K562 (cell line): Measurements from ENCODE around the gene ARHGEF16. TPM values are rescaled to one million over a fixed set of nuclear protein-coding genes. Genes with fewer than 3 reads are reported as not detected.

Source experiments
- ATAC-seq: fragments of 200-7000 bp; cut with Tn5 transposase; 3 replicates; pipeline ENCODE4 v1.9.1; 2020; ENCODE audit warnings: moderate library complexity
- BruUV-seq: library from RNA; stranded (reverse); fragments of 400-500 nt; replicated peaks from 2 replicates; lab custom pipeline; 2021; lab: Mats Ljungman, UMichigan
- CTCF ChIA-PET: fragments of 300-600 bp; formaldehyde crosslinking; extraction: SDS; loops from one replicate; lab custom pipeline; 2021; ENCODE audit warnings: low intra/inter-chr PET ratio; lab: Yijun Ruan, JAX
- POLR2A ChIA-PET: fragments of 300-600, 350-650 bp; sonication (Branson Sonifier 250); formaldehyde crosslinking; extraction: SDS; loops from one replicate; lab custom pipeline; 2021; ENCODE audit warnings: antibody characterized with exemption, inconsistent platforms; lab: Yijun Ruan, JAX
- DNase-seq, 4 experiments: peaks; one replicate each; pipeline versions ENCODE4 v3.0.0 to v3.0.0-alpha.2; 2011 to 2018; ENCODE audit warnings: low spot score in 3 of 4, mixed read lengths in 3 of 4; ENCODE audit errors: extremely low read depth in 1 of 4
- FAIRE-seq: peaks from 2 replicates; lab custom pipeline; 2011; peaks lifted over from hg19 to GRCh38; lab: Jason Lieb, UNC
- H2AFZ ChIP-seq: 2 replicates; pipeline ENCODE4 v1.6.0; 2011; ENCODE audit warnings: low read depth, low read length, control low read depth, inconsistent platforms
- H3K27ac ChIP-seq: fragments of 200-600 bp; 3 replicates; pipeline ENCODE4 v1.8.0; 2011; ENCODE audit warnings: low read depth, mild to moderate bottlenecking, control low read depth, inconsistent platforms, low read length, moderate library complexity, mixed read lengths; ENCODE audit errors: extremely low read depth
- H3K27me3 ChIP-seq, 2 experiments: fragments of 300-600 bp in 1 of 2; 2 replicates in 1 of 2; 3 replicates in 1 of 2; pipeline versions ENCODE4 v1.6.0 to v1.8.0; 2011; ENCODE audit warnings: inconsistent platforms in 2 of 2, low read length in 2 of 2, mild to moderate bottlenecking in 1 of 2, mixed read lengths in 1 of 2, moderate library complexity in 1 of 2; ENCODE audit not compliant: control insufficient read depth in 2 of 2, insufficient read depth in 2 of 2
- H3K36me3 ChIP-seq: fragments of 300-600 bp; 3 replicates; pipeline ENCODE4 v1.8.0; 2011; ENCODE audit warnings: mild to moderate bottlenecking, low read length, inconsistent platforms; ENCODE audit not compliant: control insufficient read depth, insufficient read depth
- H3K4me1 ChIP-seq, 2 experiments: fragments of 200-600 bp in 1 of 2; replicated peaks in 1 of 2; 2 replicates in 1 of 2; 3 replicates in 1 of 2; pipeline versions ENCODE4 v1.5.1 to v1.8.0; 2011; ENCODE audit warnings: inconsistent platforms in 2 of 2, low read length in 2 of 2, mild to moderate bottlenecking in 1 of 2, mixed read lengths in 1 of 2, moderate library complexity in 1 of 2; ENCODE audit not compliant: control insufficient read depth in 2 of 2, insufficient read depth in 2 of 2
- H3K4me2 ChIP-seq: 2 replicates; pipeline ENCODE4 v1.6.1; 2011; ENCODE audit warnings: low read length, control low read depth, inconsistent platforms, mixed read lengths; ENCODE audit not compliant: insufficient read depth
- H3K4me3 ChIP-seq: fragments of 200-600 bp; sonication (generic), shearing (Covaris generic); 2 replicates; pipeline ENCODE4 v1.5.1; 2016; ENCODE audit warnings: control low read depth, inconsistent platforms
- H3K79me2 ChIP-seq: fragments of 200-600 bp; 3 replicates; pipeline ENCODE4 v1.8.0; 2011; ENCODE audit warnings: low read length, inconsistent platforms; ENCODE audit not compliant: control insufficient read depth, insufficient read depth
- H3K9ac ChIP-seq, 2 experiments: 2 replicates each; pipeline versions ENCODE4 v1.6.0 to v1.6.1; 2011; ENCODE audit warnings: low read depth in 2 of 2, low read length in 2 of 2, control low read depth in 1 of 2, inconsistent platforms in 1 of 2, mild to moderate bottlenecking in 1 of 2, mixed read lengths in 1 of 2; ENCODE audit not compliant: insufficient read depth in 1 of 2
- H3K9me1 ChIP-seq: one replicate; pipeline ENCODE4 v1.6.0; 2011; ENCODE audit warnings: inconsistent platforms, mild to moderate bottlenecking, low read length, moderate library complexity; ENCODE audit not compliant: control insufficient read depth, insufficient read depth
- H3K9me3 ChIP-seq: replicated peaks from 2 replicates; pipeline ENCODE4 v1.5.1; 2011; ENCODE audit warnings: low read depth, low read length, inconsistent platforms; ENCODE audit not compliant: control insufficient read depth, insufficient read depth
- H4K20me1 ChIP-seq: replicated peaks from 2 replicates; pipeline ENCODE4 v1.6.1; 2011; ENCODE audit warnings: low read length, inconsistent platforms, mixed read lengths; ENCODE audit not compliant: control insufficient read depth, insufficient read depth
- CBFA2T2 ChIP-seq: fragments of 450-650 bp; conservative IDR thresholded peaks from 2 replicates; pipeline ENCODE4 v1.6.1; 2017; ENCODE audit warnings: mild to moderate bottlenecking
- JUNB ChIP-seq: fragments of 450-650 bp; formaldehyde crosslinking; conservative IDR thresholded peaks from 2 replicates; pipeline ENCODE4 v1.4.0; 2020; ENCODE audit warnings: mild to moderate bottlenecking
- MCM7 ChIP-seq, 2 experiments: fragments of 450-650 bp; IDR thresholded peaks; 2 replicates each; pipeline ENCODE4 v1.6.1; 2016 to 2018
- MYNN ChIP-seq, 2 experiments: sonication (generic); formaldehyde crosslinking in 1 of 2; IDR thresholded peaks; 2 replicates each; pipeline versions ENCODE4 v1.5.0 to v1.6.1; 2016 to 2020; ENCODE audit warnings: antibody characterized with exemption in 1 of 2, missing genetic modification reagents in 1 of 2
- PHF8 ChIP-seq: fragments of 200-600 bp; sonication (generic); IDR thresholded peaks from 2 replicates; pipeline ENCODE4 v1.6.1; 2012; ENCODE audit warnings: mixed run types, mild to moderate bottlenecking, inconsistent platforms, low read length, moderate library complexity, borderline replicate concordance
- RCOR1 ChIP-seq, 2 experiments: IDR thresholded peaks; 2 replicates each; pipeline ENCODE4 v1.6.1; 2012; ENCODE audit warnings: low read depth in 2 of 2, low read length in 2 of 2, borderline replicate concordance in 1 of 2, improper control_type of control experiment in 1 of 2
- SPI1 ChIP-seq: IDR thresholded peaks from 2 replicates; pipeline ENCODE4 v1.6.1; 2011; ENCODE audit warnings: low read depth, low read length, control low read depth, borderline replicate concordance
- TBP ChIP-seq: optimal IDR thresholded peaks from 2 replicates; pipeline ENCODE3; 2011; ENCODE audit warnings: low read depth, low read length, improper control_type of control experiment
- U2AF1 ChIP-seq: fragments of 200-400 bp; formaldehyde crosslinking; optimal IDR thresholded peaks from 2 replicates; pipeline ENCODE3; 2017; ENCODE audit warnings: mild to moderate bottlenecking, low read depth, low read length, moderate library complexity
- WGBS: fragments of 100-300 bp; shearing (Covaris generic); methylation state at CpG from one replicate; pipeline ENCODE4 v1.1.6; 2016; ENCODE audit warnings: low coverage, mixed read lengths; ENCODE audit not compliant: insufficient coverage; ENCODE audit errors: missing lambda C conversion rate; 5-methylcytosine and 5-hydroxymethylcytosine counted together
- in situ Hi-C: fragments of 300-500 bp; cut with MboI; formaldehyde crosslinking; loops from 4 replicates; pipeline ENCODE4 v1.15.0; 2018; ENCODE audit warnings: inconsistent platforms, mixed read lengths
- intact Hi-C: fragments of 100-400 bp; cut with micrococcal nuclease; formaldehyde crosslinking; loops from 2 replicates; pipeline ENCODE4 v1.14.2; 2022
- polyA plus RNA-seq, 8 experiments: library from polyadenylated mRNA; depleted of rRNA in 4 of 8; stranded (reverse) in 5 of 8; unstranded in 3 of 8; fragments of >200 nt; fragmentation: Nextera tagmentation in 2 of 8; fragmentation: Illumina TruSeq in 1 of 8; extraction: Ambion mirVana in 2 of 8; extraction: Trizol in 1 of 8; gene quantifications; 2 replicates each; pipeline versions ENCODE4 v1.2.1 to v1.2.3, GENCODE V29; 2011 to 2014; ENCODE audit warnings: inconsistent platforms in 1 of 8, missing spikeins in 1 of 8
- total RNA-seq, 7 experiments: library from RNA; depleted of rRNA in 6 of 7; stranded (reverse); fragments of >200 nt in 6 of 7; fragmentation: Illumina TruSeq in 2 of 7; extraction: Trizol in 2 of 7; gene quantifications; 2 replicates each; pipeline versions ENCODE4 v1.2.1 to v1.2.3, GENCODE V29; 2011 to 2021; ENCODE audit warnings: low replicate concordance in 1 of 7
- TF ChIP-seq, protein P1 (sequence below): fragments of 450-650 bp; formaldehyde crosslinking; IDR thresholded peaks from 2 replicates; pipeline ENCODE4 v1.4.0; 2022; ENCODE audit warnings: mild to moderate bottlenecking, moderate library complexity
- TF ChIP-seq, protein P2 (sequence below): fragments of 450-650 bp; formaldehyde crosslinking; IDR thresholded peaks from 2 replicates; pipeline ENCODE4 v1.4.0; 2020; ENCODE audit warnings: mild to moderate bottlenecking, mixed read lengths
- TF ChIP-seq, protein P3 (sequence below), 2 experiments: fragments of 450-650 bp; conservative IDR thresholded peaks; 2 replicates each; pipeline ENCODE4 v1.6.1; 2017; ENCODE audit warnings: mild to moderate bottlenecking in 2 of 2, moderate library complexity in 2 of 2

ARHGEF16 gene
- total and polyA plus RNA-seq, 9 of the 15 experiments (the other 6 are each of a cell fraction or from before 2014, with no cell fraction given), result 0.15 to 1.2 (median 0.49) TPM; not detected in 2

DNA sequence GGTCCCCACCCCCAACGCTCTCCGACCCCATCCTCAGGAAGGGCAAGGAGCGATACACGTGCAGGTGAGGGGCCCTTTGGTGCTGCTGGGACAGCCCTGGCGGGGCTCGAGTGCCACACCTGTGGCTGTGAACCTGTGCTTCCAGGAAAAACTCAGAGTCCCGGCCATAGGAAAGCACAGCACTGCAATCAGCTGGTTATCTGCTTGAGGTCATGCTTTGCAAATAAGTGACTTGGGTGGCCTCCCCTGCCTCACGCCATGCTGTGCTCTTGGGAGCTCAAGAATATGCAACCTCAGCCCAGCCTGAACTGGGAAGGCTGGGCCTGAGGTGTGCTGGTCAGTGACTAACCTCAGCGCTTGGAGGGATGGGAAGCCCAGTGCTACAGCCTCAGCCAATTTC is 36.5 kb upstream of the ARHGEF16 start (continued):
- TF ChIP-seq SPI1 (no peak), PHF8 (no peak), JUNB (CRISPR knock-in tag) (no peak)
- TF ChIP-seq, protein P1, sequence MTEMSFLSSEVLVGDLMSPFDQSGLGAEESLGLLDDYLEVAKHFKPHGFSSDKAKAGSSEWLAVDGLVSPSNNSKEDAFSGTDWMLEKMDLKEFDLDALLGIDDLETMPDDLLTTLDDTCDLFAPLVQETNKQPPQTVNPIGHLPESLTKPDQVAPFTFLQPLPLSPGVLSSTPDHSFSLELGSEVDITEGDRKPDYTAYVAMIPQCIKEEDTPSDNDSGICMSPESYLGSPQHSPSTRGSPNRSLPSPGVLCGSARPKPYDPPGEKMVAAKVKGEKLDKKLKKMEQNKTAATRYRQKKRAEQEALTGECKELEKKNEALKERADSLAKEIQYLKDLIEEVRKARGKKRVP (CRISPR knock-in tag), result no peak
- TF ChIP-seq, all 486 proteins: peak for 0

DNA sequence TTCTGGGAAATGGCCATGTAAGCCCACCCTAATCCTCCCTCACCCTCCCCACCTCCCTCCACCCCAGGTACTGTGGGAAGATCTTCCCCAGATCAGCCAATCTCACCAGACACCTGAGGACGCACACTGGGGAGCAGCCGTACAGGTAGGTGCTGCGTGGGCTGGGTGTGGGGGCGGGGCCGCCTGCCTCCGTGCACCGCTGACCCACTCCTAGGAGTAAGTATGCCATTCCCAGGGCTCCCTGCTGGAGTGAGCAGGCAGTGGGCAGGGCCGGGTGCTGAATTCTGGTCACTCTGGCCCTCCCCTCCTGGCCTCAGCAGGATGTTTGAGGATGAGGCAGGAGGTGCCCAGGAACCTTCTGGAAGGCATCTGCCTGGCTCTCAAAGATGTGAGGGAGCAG is 35.9 kb upstream of the ARHGEF16 start:
- no peak overlapping the region for H2AFZ ChIP-seq
- H3K9ac ChIP-seq, result no peak overlapping the region
- H3K27me3 ChIP-seq, result peaks cover 7 to 40% of the 10 kb centered on the region in 2 experiments; a peak in 4 of 5 replicates
- no peak overlapping the region for H3K4me3 ChIP-seq
- H3K27ac ChIP-seq, result no peak overlapping the region
- no peaks in the 10 kb centered on the region for H3K36me3 ChIP-seq
- no peak overlapping the region for H3K4me2 ChIP-seq
- peaks cover 4% of the 10 kb centered on the region; the same call in 1 of the 2 replicates for H3K9me3 ChIP-seq
- DNase-seq (no peak), FAIRE-seq (no peak), ATAC-seq (no peak)
- no peaks in the 10 kb centered on the region for H3K9me1 ChIP-seq
- in situ Hi-C loops, result no loop called here
- no peaks in the 10 kb centered on the region for H3K79me2 ChIP-seq
- peaks cover 3% of the 10 kb centered on the region; the same call in 1 of the 2 replicates for H4K20me1 ChIP-seq
- no peak for TF ChIP-seq U2AF1
- TF ChIP-seq MCM7 (IDR thresholded peaks at IDR 0.05), result no peak
- no peak for TF ChIP-seq MYNN (IDR thresholded peaks at IDR 0.05)
- no peak for TF ChIP-seq MYNN (CRISPR knock-in tag; IDR thresholded peaks at IDR 0.05)
- no peak for TF ChIP-seq RCOR1 (IDR thresholded peaks at IDR 0.05; ENCODE audit: borderline replicate concordance in 1 of 2, low read depth in 2 of 2, low read length in 2 of 2)
- TF ChIP-seq TBP, result no peak
- TF ChIP-seq, protein P2, sequence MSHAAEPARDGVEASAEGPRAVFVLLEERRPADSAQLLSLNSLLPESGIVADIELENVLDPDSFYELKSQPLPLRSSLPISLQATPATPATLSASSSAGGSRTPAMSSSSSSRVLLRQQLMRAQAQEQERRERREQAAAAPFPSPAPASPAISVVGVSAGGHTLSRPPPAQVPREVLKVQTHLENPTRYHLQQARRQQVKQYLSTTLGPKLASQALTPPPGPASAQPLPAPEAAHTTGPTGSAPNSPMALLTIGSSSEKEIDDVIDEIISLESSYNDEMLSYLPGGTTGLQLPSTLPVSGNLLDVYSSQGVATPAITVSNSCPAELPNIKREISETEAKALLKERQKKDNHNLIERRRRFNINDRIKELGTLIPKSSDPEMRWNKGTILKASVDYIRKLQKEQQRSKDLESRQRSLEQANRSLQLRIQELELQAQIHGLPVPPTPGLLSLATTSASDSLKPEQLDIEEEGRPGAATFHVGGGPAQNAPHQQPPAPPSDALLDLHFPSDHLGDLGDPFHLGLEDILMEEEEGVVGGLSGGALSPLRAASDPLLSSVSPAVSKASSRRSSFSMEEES (CRISPR knock-in tag), result no peak
- TF ChIP-seq, protein P3, sequence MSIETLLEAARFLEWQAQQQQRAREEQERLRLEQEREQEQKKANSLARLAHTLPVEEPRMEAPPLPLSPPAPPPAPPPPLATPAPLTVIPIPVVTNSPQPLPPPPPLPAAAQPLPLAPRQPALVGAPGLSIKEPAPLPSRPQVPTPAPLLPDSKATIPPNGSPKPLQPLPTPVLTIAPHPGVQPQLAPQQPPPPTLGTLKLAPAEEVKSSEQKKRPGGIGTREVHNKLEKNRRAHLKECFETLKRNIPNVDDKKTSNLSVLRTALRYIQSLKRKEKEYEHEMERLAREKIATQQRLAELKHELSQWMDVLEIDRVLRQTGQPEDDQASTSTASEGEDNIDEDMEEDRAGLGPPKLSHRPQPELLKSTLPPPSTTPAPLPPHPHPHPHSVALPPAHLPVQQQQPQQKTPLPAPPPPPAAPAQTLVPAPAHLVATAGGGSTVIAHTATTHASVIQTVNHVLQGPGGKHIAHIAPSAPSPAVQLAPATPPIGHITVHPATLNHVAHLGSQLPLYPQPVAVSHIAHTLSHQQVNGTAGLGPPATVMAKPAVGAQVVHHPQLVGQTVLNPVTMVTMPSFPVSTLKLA (conservative IDR thresholded peaks at IDR 0.05), result no peak
- no peak for TF ChIP-seq CBFA2T2
- no TSS peak for BruUV-seq
- intact Hi-C loops, result no loop called here
- 9% methylated on average over 6 of the region's 8 CpGs for WGBS
- peaks cover 0 to 5% of the 10 kb centered on the region in 2 experiments; a peak in 1 of 5 replicates for H3K4me1 ChIP-seq
- POLR2A ChIA-PET, result interaction anchor here (0.6 to 0.7 kb wide), 3 partner anchors 12 to 912 kb away, joined by 3 read pairs; no protein-coding TSS in a partner anchor
- CTCF ChIA-PET, result interaction anchor here (0.6 kb wide), 1 partner anchor 50 kb away, joined by 3 read pairs; no protein-coding TSS in a partner anchor
